Skin epidermis (tissue), 12 donors: ENCODE results near the gene SUPT20H.

Source experiments
- H3K27ac ChIP-seq, 21 experiments: fragments of 200-600 bp; sonication (generic) in 11 of 21; one replicate each; pipeline ENCODE4 v1.5.0; 2020; ENCODE audit warnings: mild to moderate bottlenecking in 3 of 21, inconsistent platforms in 2 of 21, moderate library complexity in 2 of 21
- H3K4me3 ChIP-seq, 7 experiments: fragments of 200-600 bp; sonication (generic) in 2 of 7; one replicate each; pipeline ENCODE4 v1.5.0; 2020; ENCODE audit warnings: inconsistent platforms in 2 of 7, mild to moderate bottlenecking in 2 of 7, moderate library complexity in 1 of 7

SUPT20H gene

DNA sequence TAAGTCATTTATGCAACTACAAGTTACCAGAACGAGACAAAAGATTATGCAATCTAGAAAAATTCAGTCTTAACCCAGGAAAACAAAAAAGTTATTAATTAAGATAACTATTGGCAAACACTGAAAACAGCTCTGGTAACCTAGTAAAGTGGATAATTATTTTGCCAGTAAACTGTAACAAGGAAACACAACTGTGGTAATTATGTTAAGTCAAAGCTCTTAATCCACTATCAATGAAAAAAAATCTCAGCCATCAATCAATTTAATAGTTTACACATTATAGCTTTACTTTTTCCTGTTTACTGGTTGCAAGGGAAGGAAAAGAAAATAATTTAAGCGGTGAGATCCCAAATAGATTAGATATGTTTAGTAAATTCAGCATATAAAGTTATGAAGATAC is 47.7 kb downstream of the SUPT20H start:
- H3K27ac ChIP-seq: no peak overlapping the region
- no peak overlapping the region for H3K4me3 ChIP-seq

DNA sequence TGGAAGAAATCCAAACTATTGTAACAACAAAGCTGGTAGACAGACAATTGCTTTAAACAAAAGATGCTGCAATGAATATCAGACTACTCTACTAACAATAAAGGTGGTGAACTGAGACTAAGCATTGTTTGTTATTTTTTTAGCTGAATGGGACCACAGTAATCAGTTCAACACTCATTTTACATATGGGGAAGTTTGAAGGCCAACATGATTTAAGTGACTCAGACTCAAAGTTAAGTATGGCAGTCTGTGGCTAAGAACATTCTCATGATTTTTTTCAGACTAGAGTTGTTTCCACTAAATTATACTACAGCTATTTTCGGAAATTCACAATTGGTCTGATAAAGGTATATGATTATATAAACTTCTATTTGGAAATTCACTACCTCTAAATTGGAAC is 48.5 kb downstream of the SUPT20H start:
- no peak overlapping the region for H3K27ac ChIP-seq
- H3K4me3 ChIP-seq: no peak overlapping the region

DNA sequence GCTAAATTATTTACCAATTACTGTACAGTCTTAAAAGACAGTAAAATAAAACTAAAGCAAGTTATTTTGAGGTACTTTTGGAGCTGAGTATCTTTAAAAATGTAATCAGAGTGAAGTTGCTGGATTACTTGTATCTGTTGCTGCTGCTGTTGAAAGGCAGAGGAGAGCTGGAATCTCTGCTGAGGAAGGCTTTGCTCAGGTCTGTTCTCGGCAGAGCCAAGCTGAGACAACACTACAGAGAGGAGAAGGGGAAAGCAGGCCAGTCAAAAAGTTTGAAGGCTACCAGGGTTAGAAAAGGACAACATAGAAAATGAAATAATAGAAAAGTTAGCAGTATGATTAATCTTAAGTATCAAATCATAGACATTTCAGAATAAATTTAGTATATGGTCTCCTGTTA is 49.1 kb downstream of the SUPT20H start:
- no peak overlapping the region for H3K27ac ChIP-seq
- H3K4me3 ChIP-seq: no peak overlapping the region

DNA sequence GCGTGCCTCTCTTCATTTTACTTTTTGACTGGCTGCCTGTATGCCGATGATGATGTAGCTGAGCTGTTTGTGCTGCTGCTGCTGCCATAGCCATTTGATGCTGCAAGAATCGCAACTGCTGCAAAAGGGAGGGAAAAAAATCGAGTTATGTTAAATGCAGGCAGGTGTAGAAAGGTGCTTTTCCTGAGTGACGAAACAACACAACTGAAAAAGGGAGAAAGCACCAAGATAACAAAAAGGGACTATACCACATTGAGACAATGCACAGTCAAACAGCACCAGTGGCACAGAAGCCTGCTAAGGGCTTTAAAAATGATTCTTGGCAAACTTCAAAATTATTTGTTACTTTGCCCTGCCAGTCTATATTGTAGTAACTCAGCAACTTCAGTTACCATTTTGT is 49.8 kb downstream of the SUPT20H start:
- Histone ChIP-seq H3K4me3 (no peak overlapping the region), H3K27ac (no peak overlapping the region)

DNA sequence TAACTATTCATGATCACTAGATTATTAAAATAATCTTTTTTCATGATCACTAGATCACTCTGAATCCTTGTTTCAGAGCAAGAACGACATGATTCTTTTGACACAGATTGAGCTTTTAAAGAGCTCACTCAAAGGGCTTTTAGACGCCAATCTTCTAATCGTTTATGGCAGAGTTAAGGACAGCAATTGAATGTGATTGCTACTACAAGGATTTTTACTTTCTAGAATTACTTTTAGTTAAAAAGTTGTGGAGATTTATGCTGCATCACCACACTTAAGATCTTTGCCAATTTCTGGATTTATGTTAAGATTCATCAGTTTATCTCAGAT is 57.6 kb downstream of the SUPT20H start:
- H3K27ac ChIP-seq: peak overlapping the region in 1 of 21 experiments; percentile 95
- H3K4me3 ChIP-seq: peak overlapping the region in 2 of 7 experiments; percentile 85 to 89

DNA sequence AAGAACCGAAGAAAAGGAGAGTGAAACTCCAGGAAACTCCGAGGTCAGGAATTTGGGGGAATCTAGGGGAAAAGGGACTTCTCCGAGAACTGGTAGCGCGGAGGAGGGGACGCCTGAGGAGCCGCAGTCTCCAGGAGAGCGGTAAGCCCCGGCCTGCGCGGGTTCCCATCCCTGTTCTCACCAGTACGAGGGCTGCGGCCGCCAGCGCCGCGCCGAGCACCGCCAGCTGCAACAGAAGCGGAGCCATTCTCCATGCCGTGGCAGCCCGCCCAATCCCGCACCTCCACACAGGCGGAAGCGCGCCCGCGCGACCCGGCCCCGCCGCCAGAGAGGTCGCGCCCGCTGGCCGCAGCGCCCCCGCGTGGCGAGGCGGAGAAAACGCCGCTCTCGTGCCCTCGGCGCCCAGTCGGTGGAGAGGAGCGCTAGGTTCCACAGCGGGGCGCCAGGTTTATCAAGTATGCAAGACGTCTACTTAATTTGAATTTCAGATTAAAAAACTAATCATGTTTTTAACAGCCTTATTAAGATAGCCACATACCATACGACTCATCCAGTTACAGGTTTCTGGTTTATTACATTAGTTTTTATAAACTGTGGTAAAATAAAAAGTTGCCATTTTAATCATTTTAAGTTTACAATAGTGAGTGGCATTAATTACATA is 60.3 kb downstream of the SUPT20H start, which contains the start of gene ALG5:
ALG5 (minus strand) TSS at position 287 of the 661 bp plus-strand sequence; CDS start at position 247, 40 bp downstream.
- H3K4me3 ChIP-seq: peak within 1 kb of the TSS; percentile 73 to 98 (median 85)
- H3K27ac ChIP-seq: peak within 1 kb of the TSS; percentile 83 to 100 (median 98)

DNA sequence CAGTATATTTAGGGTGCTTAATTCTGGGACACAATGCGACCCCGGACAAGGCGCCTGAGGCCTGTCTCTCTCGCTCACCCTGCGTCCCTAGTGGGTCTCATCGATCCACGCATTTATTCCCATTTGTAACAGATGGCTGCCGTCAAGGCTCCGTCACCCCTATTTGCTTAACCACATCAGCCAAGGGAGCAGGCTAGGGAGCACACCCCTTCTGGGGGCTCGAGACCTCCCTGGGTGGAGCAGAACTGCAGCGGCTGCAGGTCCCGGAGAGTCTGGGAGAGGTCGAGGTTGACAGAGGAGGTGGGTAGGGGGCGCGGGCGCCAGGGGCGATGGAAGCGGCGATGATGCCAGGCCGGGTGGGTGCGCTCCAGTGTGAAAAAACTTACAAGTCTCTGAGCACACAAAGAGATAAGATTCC is 60.9 kb downstream of the SUPT20H start:
- Histone ChIP-seq H3K4me3 (peak overlapping the region; percentile 73 to 98 (median 85)), H3K27ac (peak overlapping the region; percentile 65 to 100 (median 95))

DNA sequence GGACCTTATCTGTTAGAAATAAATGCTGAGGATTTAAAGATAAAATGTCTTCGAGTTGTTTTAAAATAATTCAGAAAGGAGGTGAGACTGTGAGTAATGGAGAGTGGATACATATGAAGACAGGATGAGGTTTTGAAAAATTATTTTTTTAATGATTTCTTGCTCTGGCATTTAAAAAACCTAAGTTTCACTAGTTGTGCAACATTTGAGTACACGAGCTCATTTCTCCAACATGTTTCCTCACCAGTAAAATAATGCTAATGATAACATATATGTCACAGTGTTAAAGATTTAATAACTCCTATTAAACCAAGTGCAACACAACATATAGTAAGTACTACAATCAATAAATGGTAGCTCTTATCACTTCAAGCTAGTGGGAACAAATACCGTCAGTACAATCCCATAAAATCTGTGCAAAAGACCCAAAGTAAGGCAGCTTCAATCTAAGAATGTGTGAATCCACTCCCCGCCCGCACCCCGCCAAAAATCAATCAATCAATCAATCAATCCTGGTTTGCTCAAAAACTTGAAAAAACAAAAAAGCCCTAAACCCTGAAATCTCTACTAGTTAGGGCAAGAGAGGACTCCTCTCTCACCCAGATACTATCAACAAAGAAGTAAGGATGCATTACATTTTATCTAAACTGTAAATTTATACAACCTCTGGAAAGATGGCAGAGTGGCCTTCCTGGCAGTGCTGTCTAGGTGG is 61.6 kb downstream of the SUPT20H start:
- Histone ChIP-seq H3K4me3 (peak overlapping the region; percentile 73 to 98 (median 85)), H3K27ac (peak overlapping the region in 9 of 21 experiments; percentile 86 to 100 (median 98))

DNA sequence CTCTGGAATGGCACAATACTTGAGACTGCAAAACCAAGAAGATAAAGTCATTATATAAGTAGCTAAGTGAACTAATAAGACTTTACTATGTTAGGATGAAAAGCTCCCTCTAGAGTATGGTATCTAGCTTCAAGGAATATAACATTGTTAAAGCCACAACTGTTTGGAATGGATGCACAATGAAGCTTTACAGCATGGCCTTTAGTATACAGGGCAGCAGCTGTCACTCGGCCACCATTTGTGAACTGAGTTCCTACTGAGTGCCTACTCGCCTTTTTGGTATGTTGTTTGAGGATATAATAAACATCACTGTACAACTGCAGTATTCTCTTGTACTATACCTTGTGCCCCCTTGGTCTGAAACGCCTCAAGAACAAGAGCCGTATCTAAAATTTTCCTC is 67.1 kb downstream of the SUPT20H start:
- H3K27ac ChIP-seq: no peak overlapping the region
- H3K4me3 ChIP-seq: no peak overlapping the region

DNA sequence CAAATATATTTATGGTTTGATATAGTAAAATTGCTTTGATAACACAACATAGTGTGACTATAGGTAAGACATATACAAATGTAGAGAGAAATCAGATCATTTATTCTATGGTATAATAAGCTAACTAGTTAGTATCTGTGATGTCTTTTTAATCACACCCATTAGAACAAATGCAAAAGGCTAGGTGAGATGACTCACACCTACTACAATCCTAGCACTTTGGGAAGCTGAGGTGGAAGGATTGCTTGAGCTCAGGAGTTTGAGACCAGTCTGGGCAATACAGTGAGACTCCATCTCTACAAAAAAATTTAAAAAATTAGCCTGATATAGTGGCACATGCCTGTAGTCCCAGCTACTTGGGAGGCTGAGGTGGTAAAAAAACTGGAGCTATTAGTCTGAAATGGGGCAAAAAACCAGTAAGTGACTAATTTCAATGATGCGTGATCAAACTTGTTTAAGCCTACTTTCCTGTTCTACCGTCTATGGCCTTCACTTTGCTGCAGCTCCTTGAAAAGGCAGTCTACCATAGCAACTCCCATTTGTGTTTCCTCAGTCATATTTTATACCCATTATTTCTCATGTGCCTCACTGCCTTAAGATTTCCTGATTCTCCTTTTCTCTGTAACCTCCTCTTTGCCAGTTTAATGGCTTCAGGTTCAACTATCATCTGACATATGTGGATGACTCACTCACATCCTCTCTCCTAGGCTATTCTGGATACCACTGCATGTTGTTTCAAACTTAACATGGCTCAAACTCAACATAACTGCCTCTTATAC is 72.8 kb downstream of the SUPT20H start:
- no peak overlapping the region for H3K27ac ChIP-seq

DNA sequence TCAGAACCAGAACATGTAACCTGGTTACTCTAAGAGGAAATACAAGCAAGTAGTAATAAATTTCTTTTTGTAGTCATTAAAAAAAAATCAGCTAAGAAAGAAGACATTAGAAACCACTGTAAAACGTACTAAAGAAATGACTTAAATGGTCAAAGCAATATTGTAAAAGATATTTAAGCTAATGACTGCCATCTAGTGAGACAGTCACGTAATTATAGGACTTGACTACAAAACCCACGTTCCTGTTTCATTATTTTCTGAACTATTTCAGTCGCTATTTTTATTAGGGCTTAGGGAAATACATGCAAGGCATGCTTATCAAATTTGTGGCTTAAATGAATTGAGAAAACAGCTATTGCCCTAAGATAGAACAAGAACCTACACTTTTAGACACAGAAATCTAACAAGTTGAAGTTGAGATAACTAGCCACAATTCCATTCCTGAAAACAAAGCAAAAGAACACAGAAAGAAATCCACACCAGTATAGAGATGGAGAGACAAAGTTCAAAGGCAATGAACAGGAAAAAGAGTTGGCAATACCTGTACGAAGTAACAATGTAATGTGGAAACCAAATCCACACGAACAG is 78.2 kb downstream of the SUPT20H start:
- no peak overlapping the region for H3K4me3 ChIP-seq
- no peak overlapping the region for H3K27ac ChIP-seq

More for the DNA sequence above, 72.8 kb downstream of the SUPT20H start:
- no peak overlapping the region for H3K4me3 ChIP-seq

DNA sequence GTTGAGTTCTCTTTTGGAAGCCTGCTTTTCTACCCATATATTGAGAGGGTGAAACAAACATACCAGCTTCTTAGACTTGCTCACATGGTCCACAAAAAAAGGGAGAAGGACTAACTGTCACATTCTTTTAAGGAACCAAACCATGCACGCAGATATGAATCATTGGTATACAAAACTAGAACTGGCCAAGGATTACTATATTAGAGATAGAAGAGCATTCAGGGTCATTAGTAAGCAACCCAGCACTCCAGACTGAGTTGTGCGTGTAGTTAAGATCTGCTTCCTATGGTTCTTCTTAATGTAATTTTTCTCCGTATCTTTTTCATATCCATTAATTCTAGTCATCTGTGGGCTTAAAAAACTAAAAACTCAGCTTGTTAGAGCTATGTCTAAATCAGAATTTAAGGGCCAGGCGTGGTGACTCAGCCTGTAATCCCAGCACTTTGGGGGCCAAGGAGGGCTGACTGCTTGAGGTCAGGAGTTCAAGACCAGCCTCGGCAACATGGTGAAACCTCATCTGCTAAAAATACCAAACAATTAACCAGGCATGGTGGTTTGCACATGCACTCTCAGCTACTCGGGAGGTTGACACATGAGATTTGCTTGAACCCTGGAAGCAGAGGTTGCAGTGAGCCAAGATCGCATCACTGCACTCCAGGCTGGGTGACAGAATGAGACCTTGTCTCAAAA is 80.0 kb downstream of the SUPT20H start:
- Histone ChIP-seq H3K4me3 (no peak overlapping the region), H3K27ac (no peak overlapping the region)

DNA sequence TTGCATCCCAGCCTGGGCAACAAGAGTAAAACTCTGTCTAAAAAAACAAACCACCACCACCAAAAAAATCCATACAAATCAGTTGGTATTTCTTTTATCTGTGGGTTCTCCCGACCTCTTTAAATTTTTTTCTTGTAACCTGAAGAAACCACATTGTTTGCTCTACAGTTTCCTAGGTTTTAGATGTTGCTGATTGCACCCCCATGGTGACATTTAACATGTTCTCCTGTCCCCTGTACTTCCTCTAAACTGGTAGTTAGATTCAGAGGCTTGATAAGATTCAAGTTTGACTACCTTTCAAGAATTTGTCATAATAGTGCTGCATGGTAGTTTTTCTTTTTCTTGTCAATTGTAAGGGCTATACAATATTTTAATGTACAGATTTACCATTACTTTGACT is 84.3 kb downstream of the SUPT20H start:
- H3K27ac ChIP-seq: no peak overlapping the region

DNA sequence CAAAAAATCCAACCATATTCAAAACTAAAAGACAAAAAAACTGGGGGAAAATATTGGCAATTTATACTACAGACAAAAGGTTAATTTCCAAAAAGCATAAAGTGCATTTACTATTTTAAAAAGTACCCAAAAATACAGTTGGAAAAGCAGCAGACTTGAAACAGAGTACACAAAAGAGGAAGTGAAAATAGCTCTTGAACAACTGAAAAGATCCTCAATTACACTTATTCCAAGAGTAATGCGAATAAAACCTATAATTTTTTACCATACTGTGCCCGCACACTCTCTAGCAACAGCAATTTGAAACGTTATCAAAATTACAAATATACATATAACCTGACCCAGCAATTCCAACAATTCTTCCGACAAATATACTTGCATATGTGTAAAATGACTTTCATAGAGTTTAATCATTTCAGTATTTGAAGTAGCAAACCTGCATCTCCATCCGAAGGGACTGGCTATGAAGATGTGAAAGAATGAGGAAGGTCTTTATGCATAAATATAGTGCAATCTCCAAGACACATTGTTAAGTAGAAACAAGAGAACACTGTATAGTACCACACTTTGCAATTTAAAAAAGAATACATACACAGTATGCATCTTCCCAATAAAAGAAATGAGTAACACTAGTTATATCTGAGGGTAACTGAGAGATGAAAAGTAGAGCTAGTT is 85.7 kb downstream of the SUPT20H start:
- Histone ChIP-seq H3K27ac (no peak overlapping the region), H3K4me3 (no peak overlapping the region)

More for the DNA sequence above, 84.3 kb downstream of the SUPT20H start:
- H3K4me3 ChIP-seq: no peak overlapping the region

DNA sequence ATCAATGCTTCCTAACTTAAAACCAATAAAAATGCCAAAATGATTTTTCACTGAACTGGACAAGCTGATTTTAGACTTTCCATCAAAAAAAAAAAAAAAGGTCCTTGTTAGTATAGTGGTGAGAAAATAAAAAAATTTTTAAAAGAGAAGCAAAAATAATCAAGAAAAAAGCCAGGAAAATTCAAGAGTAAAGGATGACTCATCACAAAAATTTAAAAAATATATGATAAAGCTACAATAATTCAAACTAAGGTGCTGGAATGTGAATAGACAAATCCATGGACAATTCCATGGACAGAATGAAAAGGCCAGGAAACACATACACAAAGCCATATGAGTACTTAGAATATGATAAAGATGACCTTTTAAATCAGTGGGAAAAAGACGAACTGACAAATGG is 86.5 kb downstream of the SUPT20H start:
- no peak overlapping the region for H3K4me3 ChIP-seq
- no peak overlapping the region for H3K27ac ChIP-seq

DNA sequence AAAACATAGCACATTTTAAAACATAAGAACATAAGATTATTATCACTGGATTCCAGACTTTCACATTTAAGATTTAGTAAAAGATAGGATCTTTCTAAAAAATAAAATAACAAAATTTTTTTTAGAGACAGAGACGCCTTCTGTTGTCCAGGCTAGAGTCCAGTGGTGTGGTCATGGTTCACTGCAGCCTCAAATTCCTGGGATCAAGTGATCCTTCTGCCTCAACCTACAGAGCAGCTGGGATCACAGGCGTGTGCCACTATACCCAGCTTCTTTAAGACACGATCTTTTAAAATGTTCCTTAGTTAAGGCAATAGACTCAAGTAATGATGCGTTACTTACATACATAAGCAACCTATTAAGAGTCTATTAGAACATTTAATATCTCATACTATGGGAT is 93.1 kb downstream of the SUPT20H start:
- H3K27ac ChIP-seq: no peak overlapping the region
- H3K4me3 ChIP-seq: no peak overlapping the region

DNA sequence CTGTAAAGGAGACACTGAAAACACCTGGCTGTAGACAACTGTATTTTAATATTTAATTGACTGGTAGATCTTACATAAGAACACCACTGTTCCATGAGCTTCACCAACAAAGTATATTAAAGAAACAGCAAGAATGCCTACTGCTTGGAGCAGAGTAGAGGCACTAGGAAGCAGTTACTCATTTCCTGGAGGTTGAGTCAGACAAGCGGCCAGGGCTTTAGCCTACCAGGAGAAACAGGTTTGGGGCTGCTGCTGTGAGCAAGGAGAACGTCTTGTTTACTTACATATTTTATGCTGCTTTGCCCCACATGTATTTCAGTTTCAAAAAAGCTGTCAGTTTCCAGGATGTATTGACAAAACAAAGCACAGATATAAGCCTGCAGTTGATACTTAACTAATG is 93.7 kb downstream of the SUPT20H start:
- H3K4me3 ChIP-seq: no peak overlapping the region

DNA sequence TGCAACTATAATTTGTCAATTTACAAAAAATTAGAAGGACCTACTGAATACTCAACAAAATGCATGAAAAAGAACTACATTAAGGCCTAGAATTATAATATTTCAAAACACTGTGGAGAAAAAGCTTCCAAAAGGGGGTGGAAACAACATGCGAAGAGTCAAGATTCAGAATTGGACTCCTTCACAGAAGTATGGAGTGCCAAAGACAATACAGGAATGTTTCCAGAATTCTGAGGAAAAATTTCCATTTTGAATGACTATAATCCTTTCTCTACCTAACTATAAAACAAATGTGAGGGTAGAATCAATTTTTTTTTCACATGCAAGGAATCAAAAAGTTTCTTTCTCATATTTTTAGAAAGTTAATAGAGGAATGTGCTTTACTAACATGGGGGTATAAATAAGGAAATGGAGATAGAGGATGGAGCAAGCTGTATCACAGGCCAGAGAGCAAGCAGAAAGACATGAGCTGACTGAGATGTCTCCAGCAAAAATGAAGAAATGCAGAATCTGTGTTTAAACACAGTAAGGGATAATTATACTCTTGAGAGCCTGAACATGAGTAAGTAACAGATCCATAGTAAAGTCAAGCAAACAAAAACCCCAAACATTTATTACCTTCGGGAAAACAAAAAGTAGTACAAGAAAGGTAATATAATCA is 99.9 kb downstream of the SUPT20H start:
- H3K27ac ChIP-seq: no peak overlapping the region
- no peak overlapping the region for H3K4me3 ChIP-seq

More for the DNA sequence above, 93.7 kb downstream of the SUPT20H start:
- H3K27ac ChIP-seq: peak overlapping the region in 2 of 21 experiments; percentile 15 to 26
